Measurements from ENCODE around the gene TRAPPC3. TPM values are rescaled to one million over a fixed set of nuclear protein-coding genes. Genes with fewer than 3 reads are reported as not detected.
"Not testable (repeated sequence)": the region's sequence is repeated elsewhere in the genome, so short reads cannot be mapped to it uniquely, and the experiment has no call there.

Gene TRAPPC3
- 40.2 TPM for polyA plus RNA-seq (2013, experiment 1 of 2)
- 41.3 TPM for polyA plus RNA-seq (2013, experiment 2 of 2)

DNA sequence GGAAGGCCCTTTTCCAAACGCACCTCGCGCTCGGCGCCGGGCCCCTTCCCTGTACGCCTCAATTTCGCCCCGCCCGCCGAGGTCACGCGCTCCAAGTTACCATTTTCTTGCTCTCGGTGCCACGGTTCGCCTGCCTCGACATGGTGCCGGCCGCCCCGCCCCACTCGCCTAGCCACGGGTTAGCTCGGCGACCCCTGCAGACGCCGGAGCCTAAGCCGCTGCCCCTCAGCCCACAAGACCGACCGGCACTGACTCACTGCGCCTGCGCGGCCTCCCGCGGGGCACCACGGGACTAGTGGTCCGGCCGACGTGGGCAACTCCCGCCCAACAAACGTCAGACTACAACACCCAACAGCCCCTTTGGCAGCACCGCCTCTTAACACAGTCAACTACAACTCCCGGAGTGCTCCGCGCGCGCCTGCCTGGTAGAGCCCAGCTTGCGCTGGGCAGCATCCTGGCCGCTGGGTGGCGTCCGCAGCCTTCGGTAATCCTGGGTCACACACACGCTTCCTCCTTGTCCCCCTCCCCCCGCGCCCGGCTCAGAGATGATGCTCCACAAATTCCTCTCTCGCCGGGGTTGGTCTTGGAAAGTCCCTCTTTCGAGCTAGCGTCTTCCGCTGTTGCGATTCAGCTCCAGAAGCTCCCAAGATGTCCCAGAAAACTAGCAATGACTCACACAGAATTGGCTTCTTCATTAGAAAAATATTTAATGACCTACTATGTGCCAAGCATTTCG, at the start of gene TRAPPC3:
Gene TRAPPC3 (minus strand): TSS at position 250 of the 736 bp plus-strand sequence. CDS start 108 bp downstream, at position 142.
- H3K79me2 ChIP-seq (ENCODE audit: control insufficient read depth, insufficient read depth, low read length) = no peaks in the 10 kb centered on the region
- H3K18ac ChIP-seq (ENCODE audit: low read length) = no peak within 1 kb of the TSS
- H3K9ac ChIP-seq (ENCODE audit: low read length) = peak within 1 kb of the TSS; percentile 82
- peak within 1 kb of the TSS; percentile 79 for H3K4me2 ChIP-seq (ENCODE audit: low read length)
- no peak within 1 kb of the TSS for H4K8ac ChIP-seq (ENCODE audit: low read depth, low read length)
- peak within 1 kb of the TSS; percentile 87 for H3K23ac ChIP-seq (ENCODE audit: low read length)
- H4K5ac ChIP-seq (ENCODE audit: low read length) = no peak within 1 kb of the TSS
- peak within 1 kb of the TSS; percentile 92 for H3K56ac ChIP-seq (ENCODE audit: low read length)
- H3K36me3 ChIP-seq (ENCODE audit: control insufficient read depth, insufficient read depth, low read length) = no peaks in the 10 kb centered on the region
- H3K4ac ChIP-seq (ENCODE audit: low read depth, low read length) = no peak within 1 kb of the TSS
- H3K4me3 ChIP-seq (ENCODE audit: low read length) = peak within 1 kb of the TSS; percentile 56
- H3K27ac ChIP-seq (ENCODE audit: low read depth, low read length) = peak within 1 kb of the TSS; percentile 71
- no peaks in the 10 kb centered on the region for H3K79me1 ChIP-seq (ENCODE audit: low read length)
- peak within 1 kb of the TSS; percentile 51 for H2BK5ac ChIP-seq (ENCODE audit: low read length)
- no CpG with 5 or more reads among the region's 62 CpGs for WGBS (ENCODE audit: extremely low coverage, insufficient coverage, low lambda C conversion rate)
- peak within 1 kb of the TSS; percentile 80 for H2AK5ac ChIP-seq (ENCODE audit: low read length)
- H2BK15ac ChIP-seq (replicated peaks; ENCODE audit: low read depth) = no peak within 1 kb of the TSS
- no peak within 1 kb of the TSS for H2BK120ac ChIP-seq (ENCODE audit: low read depth, low read length)
- peak; percentile 100 for DNase-seq
- no peaks in the 10 kb centered on the region for H3K27me3 ChIP-seq (ENCODE audit: insufficient read depth, low read length, poor library complexity)
- peaks cover 9% of the 10 kb centered on the region for H3K4me1 ChIP-seq (ENCODE audit: control insufficient read depth, low read depth, low read length)

DNA sequence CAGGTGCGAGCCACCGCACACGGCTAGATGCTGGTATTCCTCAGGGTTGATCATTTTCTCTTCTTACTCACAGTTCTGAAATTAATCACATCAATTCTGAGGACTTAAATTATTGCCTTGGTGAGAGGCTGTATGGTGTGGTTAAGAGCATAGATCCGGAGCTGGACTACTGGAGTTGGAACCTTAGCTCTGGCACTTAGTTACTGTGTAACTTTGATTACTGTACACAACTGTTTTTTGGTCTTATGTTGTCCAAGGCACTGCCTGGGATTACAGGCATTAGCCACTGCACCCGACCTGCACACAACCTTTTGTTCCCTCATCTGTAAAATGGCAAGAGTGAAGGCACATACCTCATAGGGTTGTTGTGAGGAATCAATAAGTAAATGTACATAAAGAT, 49.4 kb upstream of the TRAPPC3 start:
- no peak overlapping the region for H4K8ac ChIP-seq (ENCODE audit: low read depth, low read length)
- no peak overlapping the region for H3K4me3 ChIP-seq (ENCODE audit: low read length)
- no peak overlapping the region for H3K9ac ChIP-seq (ENCODE audit: low read length)

DNA sequence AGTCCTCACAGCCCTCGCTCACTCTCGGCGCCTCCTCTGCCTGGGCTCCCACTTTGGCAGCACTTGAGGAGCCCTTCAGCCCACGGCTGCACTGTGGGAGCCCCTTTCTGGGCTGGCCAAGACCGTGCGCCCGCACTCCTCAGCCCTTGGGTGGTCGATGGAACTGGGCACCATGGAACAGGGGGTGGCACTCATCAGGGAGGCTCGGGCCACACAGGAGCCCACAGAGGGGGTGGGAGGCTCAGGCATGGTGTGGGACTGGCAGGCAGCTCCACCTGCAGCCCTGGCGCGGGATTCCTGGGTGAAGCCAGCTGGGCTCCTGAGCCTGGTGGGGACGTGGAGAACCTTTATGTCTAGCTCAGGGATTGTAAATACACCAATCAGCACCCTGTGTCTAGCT, 47.5 kb upstream of the TRAPPC3 start:
- H3K79me1 ChIP-seq (ENCODE audit: low read length); H2BK15ac ChIP-seq (replicated peaks; ENCODE audit: low read depth); H3K9ac ChIP-seq (ENCODE audit: low read length); DNase-seq; H3K18ac ChIP-seq (ENCODE audit: low read length); H3K79me2 ChIP-seq (ENCODE audit: control insufficient read depth, insufficient read depth, low read length); H3K36me3 ChIP-seq (ENCODE audit: control insufficient read depth, insufficient read depth, low read length); H2AK5ac ChIP-seq (ENCODE audit: low read length); H4K8ac ChIP-seq (ENCODE audit: low read depth, low read length); H3K4ac ChIP-seq (ENCODE audit: low read depth, low read length); H4K5ac ChIP-seq (ENCODE audit: low read length); H3K4me3 ChIP-seq (ENCODE audit: low read length); H3K23ac ChIP-seq (ENCODE audit: low read length); H3K4me1 ChIP-seq (ENCODE audit: control insufficient read depth, low read depth, low read length); H2BK120ac ChIP-seq (ENCODE audit: low read depth, low read length); H3K56ac ChIP-seq (ENCODE audit: low read length); H3K4me2 ChIP-seq (ENCODE audit: low read length); H3K27ac ChIP-seq (ENCODE audit: low read depth, low read length); H2BK5ac ChIP-seq (ENCODE audit: low read length); H3K27me3 ChIP-seq (ENCODE audit: insufficient read depth, low read length, poor library complexity): not testable (repeated sequence)
- WGBS (ENCODE audit: extremely low coverage, insufficient coverage, low lambda C conversion rate) = no CpG with 5 or more reads among the region's 12 CpGs

More for the DNA sequence above, 49.4 kb upstream of the TRAPPC3 start:
- no peaks in the 10 kb centered on the region for H3K4me1 ChIP-seq (ENCODE audit: control insufficient read depth, low read depth, low read length)
- H3K27ac ChIP-seq (ENCODE audit: low read depth, low read length) = no peak overlapping the region
- no peak overlapping the region for H3K4me2 ChIP-seq (ENCODE audit: low read length)
- no peak overlapping the region for H4K5ac ChIP-seq (ENCODE audit: low read length)
- no peaks in the 10 kb centered on the region for H3K36me3 ChIP-seq (ENCODE audit: control insufficient read depth, insufficient read depth, low read length)
- no peak for DNase-seq
- H2BK15ac ChIP-seq (replicated peaks; ENCODE audit: low read depth) = no peak overlapping the region
- no peaks in the 10 kb centered on the region for H3K79me2 ChIP-seq (ENCODE audit: control insufficient read depth, insufficient read depth, low read length)
- no peak overlapping the region for H3K23ac ChIP-seq (ENCODE audit: low read length)
- no CpG with 5 or more reads among the region's 5 CpGs for WGBS (ENCODE audit: extremely low coverage, insufficient coverage, low lambda C conversion rate)
- no peaks in the 10 kb centered on the region for H3K79me1 ChIP-seq (ENCODE audit: low read length)
- no peak overlapping the region for H3K18ac ChIP-seq (ENCODE audit: low read length)
- H2BK5ac ChIP-seq (ENCODE audit: low read length) = no peak overlapping the region
- H3K56ac ChIP-seq (ENCODE audit: low read length) = no peak overlapping the region
- H3K4ac ChIP-seq (ENCODE audit: low read depth, low read length) = no peak overlapping the region
- H2BK120ac ChIP-seq (ENCODE audit: low read depth, low read length) = no peak overlapping the region
- no peaks in the 10 kb centered on the region for H3K27me3 ChIP-seq (ENCODE audit: insufficient read depth, low read length, poor library complexity)
- H2AK5ac ChIP-seq (ENCODE audit: low read length) = no peak overlapping the region

DNA sequence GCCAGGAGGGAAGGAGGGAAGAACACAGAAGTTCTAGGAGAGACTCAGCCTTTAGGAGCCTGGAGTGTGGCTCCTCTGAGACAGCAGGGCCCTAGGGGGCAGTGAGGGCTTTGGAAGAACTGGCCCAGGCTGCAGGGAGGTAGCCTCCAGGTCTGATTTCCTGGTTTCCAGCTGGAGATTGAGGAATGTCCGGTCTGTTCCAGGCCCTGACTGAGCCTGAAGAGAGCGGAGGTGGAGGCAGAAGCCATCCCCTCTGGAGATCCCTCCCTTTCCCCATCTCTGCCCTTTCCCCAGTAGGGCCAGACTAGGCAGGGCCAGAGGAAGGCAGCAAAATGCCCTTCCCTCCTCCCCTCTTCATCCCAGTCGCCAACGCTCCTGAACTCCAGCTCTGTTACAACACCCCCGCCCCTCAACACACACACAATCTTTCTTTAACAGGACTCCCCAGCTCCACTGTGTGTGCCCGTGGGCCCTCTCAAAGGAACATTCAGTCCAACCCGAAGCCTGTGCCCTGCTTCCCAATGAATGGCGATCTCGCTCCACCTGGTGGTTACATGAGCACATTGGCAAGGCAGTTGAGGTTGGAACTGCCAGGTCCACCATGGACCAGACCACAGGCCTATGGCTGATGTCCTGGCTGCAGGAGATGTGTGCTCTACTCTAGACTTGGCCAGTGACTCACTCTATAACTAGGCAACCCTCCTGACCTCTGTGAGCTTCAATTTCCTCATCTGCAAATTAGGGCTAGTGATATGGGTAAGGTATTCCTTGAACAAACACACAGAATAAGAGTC, 38.7 kb upstream of the TRAPPC3 start:
- Histone ChIP-seq H3K4me1 (ENCODE audit: control insufficient read depth, low read depth, low read length) (no peaks in the 10 kb centered on the region), H3K4me2 (ENCODE audit: low read length) (no peak overlapping the region), H3K56ac (ENCODE audit: low read length) (peak overlapping the region; percentile 56), H3K9ac (ENCODE audit: low read length) (peak overlapping the region; percentile 44), H2AK5ac (ENCODE audit: low read length) (no peak overlapping the region), H3K4ac (ENCODE audit: low read depth, low read length) (no peak overlapping the region), H2BK5ac (ENCODE audit: low read length) (no peak overlapping the region), H3K36me3 (ENCODE audit: control insufficient read depth, insufficient read depth, low read length) (no peaks in the 10 kb centered on the region), H3K4me3 (ENCODE audit: low read length) (no peak overlapping the region), H4K8ac (ENCODE audit: low read depth, low read length) (no peak overlapping the region), H3K27me3 (ENCODE audit: insufficient read depth, low read length, poor library complexity) (no peaks in the 10 kb centered on the region), H2BK120ac (ENCODE audit: low read depth, low read length) (no peak overlapping the region), H2BK15ac (replicated peaks; ENCODE audit: low read depth) (no peak overlapping the region), H3K79me1 (ENCODE audit: low read length) (no peaks in the 10 kb centered on the region), H3K23ac (ENCODE audit: low read length) (no peak overlapping the region), H3K79me2 (ENCODE audit: control insufficient read depth, insufficient read depth, low read length) (no peaks in the 10 kb centered on the region), H4K5ac (ENCODE audit: low read length) (no peak overlapping the region), H3K18ac (ENCODE audit: low read length) (no peak overlapping the region), H3K27ac (ENCODE audit: low read depth, low read length) (peak overlapping the region; percentile 40)
- WGBS (ENCODE audit: extremely low coverage, insufficient coverage, low lambda C conversion rate) = no CpG with 5 or more reads among the region's 9 CpGs
- peak; percentile 97 for DNase-seq

DNA sequence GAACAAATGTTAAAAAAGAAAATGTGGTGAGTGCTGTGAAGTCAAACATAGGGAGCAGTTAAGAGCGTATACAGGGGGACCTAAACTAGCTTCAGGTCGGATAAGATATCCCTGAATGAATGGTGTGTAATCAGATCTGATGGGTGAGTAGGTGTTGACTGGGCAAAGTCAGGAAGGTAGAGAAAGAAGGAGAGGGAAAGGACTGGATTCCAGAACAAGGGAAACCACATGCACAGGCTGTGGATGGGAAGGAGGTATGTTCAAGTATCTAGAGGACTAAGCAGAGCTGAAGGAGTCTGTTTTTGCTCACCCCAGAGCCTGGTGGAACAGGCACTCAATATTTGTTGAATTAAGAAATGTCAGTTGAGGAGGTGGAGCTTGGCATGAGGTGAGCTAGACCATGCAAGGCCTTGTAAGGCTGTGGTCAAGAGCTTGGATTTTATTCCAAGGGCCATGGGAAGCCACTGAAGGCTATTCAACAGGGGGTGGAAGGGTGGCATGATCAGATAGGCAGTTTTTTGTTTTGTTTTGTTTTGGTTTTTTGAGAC, 34.1 kb upstream of the TRAPPC3 start:
- DNase-seq = no peak
- Histone ChIP-seq H3K9ac (ENCODE audit: low read length) (no peak overlapping the region), H4K5ac (ENCODE audit: low read length) (no peak overlapping the region), H3K36me3 (ENCODE audit: control insufficient read depth, insufficient read depth, low read length) (peaks cover 9% of the 10 kb centered on the region), H3K79me2 (ENCODE audit: control insufficient read depth, insufficient read depth, low read length) (no peaks in the 10 kb centered on the region), H2BK120ac (ENCODE audit: low read depth, low read length) (no peak overlapping the region), H3K79me1 (ENCODE audit: low read length) (peaks cover 2% of the 10 kb centered on the region), H2BK15ac (replicated peaks; ENCODE audit: low read depth) (no peak overlapping the region), H3K56ac (ENCODE audit: low read length) (no peak overlapping the region), H4K8ac (ENCODE audit: low read depth, low read length) (no peak overlapping the region), H3K27ac (ENCODE audit: low read depth, low read length) (no peak overlapping the region), H3K27me3 (ENCODE audit: insufficient read depth, low read length, poor library complexity) (no peaks in the 10 kb centered on the region), H3K4ac (ENCODE audit: low read depth, low read length) (no peak overlapping the region), H3K4me3 (ENCODE audit: low read length) (no peak overlapping the region), H3K4me2 (ENCODE audit: low read length) (no peak overlapping the region), H2AK5ac (ENCODE audit: low read length) (no peak overlapping the region), H3K4me1 (ENCODE audit: control insufficient read depth, low read depth, low read length) (no peaks in the 10 kb centered on the region), H3K18ac (ENCODE audit: low read length) (no peak overlapping the region), H2BK5ac (ENCODE audit: low read length) (no peak overlapping the region), H3K23ac (ENCODE audit: low read length) (no peak overlapping the region)
- no CpG with 5 or more reads among the region's 2 CpGs for WGBS (ENCODE audit: extremely low coverage, insufficient coverage, low lambda C conversion rate)

All from mesendoderm (in vitro differentiated cells).